IMR-90 (cell line): ENCODE data around the gene WIPF2. TPM values are rescaled to one million over a fixed set of nuclear protein-coding genes. Genes with fewer than 3 reads are reported as not detected.

Source experiments
- ATAC-seq: fragments of 200-7000 bp; cut with Tn5 transposase; 2 replicates; pipeline ENCODE4 v1.9.1; 2020; ENCODE audit warnings: low read depth, mild to moderate bottlenecking, moderate library complexity
- BruUV-seq: library from RNA; stranded (reverse); fragments of 400-500 nt; replicated peaks from 2 replicates; lab custom pipeline; 2021; lab: Mats Ljungman, UMichigan
- CTCF ChIA-PET: fragments of 300-600 bp; formaldehyde crosslinking; extraction: SDS; loops from one replicate; lab custom pipeline; 2021; ENCODE audit warnings: antibody characterized with exemption; lab: Yijun Ruan, JAX
- POLR2A ChIA-PET: fragments of 300-600 bp; sonication (Branson Sonifier 250); formaldehyde crosslinking; loops from one replicate; lab custom pipeline; 2022; ENCODE audit warnings: antibody characterized with exemption; ENCODE audit not compliant: unreplicated experiment; lab: Charles Lee
- DNase-seq: peaks from one replicate; pipeline ENCODE4 v3.0.0; 2013
- H2AFZ ChIP-seq: replicated peaks from 2 replicates; pipeline ENCODE3; 2013; ENCODE audit warnings: low read length, mild to moderate bottlenecking; ENCODE audit not compliant: poor library complexity
- H2AK5ac ChIP-seq: 2 replicates; pipeline ENCODE4 v1.6.1; 2013; ENCODE audit warnings: low read depth, low read length, inconsistent platforms
- H2AK9ac ChIP-seq: replicated peaks from 2 replicates; pipeline ENCODE3; 2013; ENCODE audit warnings: mild to moderate bottlenecking, low read depth, low read length, moderate library complexity; ENCODE audit not compliant: poor library complexity
- H2BK120ac ChIP-seq: 2 replicates; pipeline ENCODE4 v1.6.1; 2013; ENCODE audit warnings: low read depth, low read length, inconsistent platforms
- H2BK15ac ChIP-seq: 3 replicates; pipeline ENCODE4 v1.6.1; 2013; ENCODE audit warnings: low read depth, low read length, inconsistent platforms
- H2BK20ac ChIP-seq: 2 replicates; pipeline ENCODE4 v1.6.1; 2013; ENCODE audit warnings: low read depth, mild to moderate bottlenecking, inconsistent platforms, low read length, moderate library complexity
- H2BK5ac ChIP-seq: 2 replicates; pipeline ENCODE4 v1.6.1; 2013; ENCODE audit warnings: mild to moderate bottlenecking, low read depth, low read length, inconsistent platforms; ENCODE audit not compliant: poor library complexity, severe bottlenecking
- H3K14ac ChIP-seq: replicated peaks from 2 replicates; pipeline ENCODE4 v1.6.1; 2013; ENCODE audit warnings: low read depth, low read length, inconsistent platforms
- H3K18ac ChIP-seq: 2 replicates; pipeline ENCODE4 v1.6.1; 2013; ENCODE audit warnings: low read depth, low read length, control low read depth
- H3K23ac ChIP-seq: 2 replicates; pipeline ENCODE4 v1.6.1; 2013; ENCODE audit warnings: low read depth, low read length, inconsistent platforms
- H3K27ac ChIP-seq: 2 replicates; pipeline ENCODE4 v1.5.1; 2013; ENCODE audit warnings: mild to moderate bottlenecking, control low read depth, low read length; ENCODE audit not compliant: insufficient read depth
- H3K27me3 ChIP-seq: 2 replicates; pipeline ENCODE4 v1.6.1; 2013; ENCODE audit warnings: low read length; ENCODE audit not compliant: control insufficient read depth, insufficient read depth
- H3K36me3 ChIP-seq: 2 replicates; pipeline ENCODE4 v1.6.1; 2013; ENCODE audit warnings: low read length, mixed read lengths; ENCODE audit not compliant: control insufficient read depth, insufficient read depth
- H3K4ac ChIP-seq: 2 replicates; pipeline ENCODE4 v1.6.1; 2013; ENCODE audit warnings: low read depth, low read length, inconsistent platforms
- H3K4me1 ChIP-seq: 2 replicates; pipeline ENCODE4 v1.6.1; 2013; ENCODE audit warnings: low read length, mixed read lengths; ENCODE audit not compliant: control insufficient read depth, insufficient read depth
- H3K4me2 ChIP-seq: 2 replicates; pipeline ENCODE4 v1.6.1; 2013; ENCODE audit warnings: low read depth, mild to moderate bottlenecking, control low read depth, low read length, moderate library complexity
- H3K4me3 ChIP-seq: 2 replicates; pipeline ENCODE4 v1.5.1; 2013; ENCODE audit warnings: low read depth, mild to moderate bottlenecking, control low read depth, low read length, moderate library complexity; ENCODE audit not compliant: insufficient read depth
- H3K56ac ChIP-seq: 2 replicates; pipeline ENCODE4 v1.6.1; 2013; ENCODE audit warnings: low read length, inconsistent platforms; ENCODE audit not compliant: insufficient read depth; ENCODE audit errors: extremely low read depth
- H3K79me1 ChIP-seq, 2 experiments: 2 replicates each; pipeline ENCODE4 v1.6.1; 2013; ENCODE audit warnings: low read length in 2 of 2, inconsistent platforms in 1 of 2, low read depth in 1 of 2
- H3K9ac ChIP-seq: 2 replicates; pipeline ENCODE4 v1.6.1; 2013; ENCODE audit warnings: low read depth, low read length, control low read depth
- H3K9me1 ChIP-seq: 2 replicates; pipeline ENCODE4 v1.6.1; 2013; ENCODE audit warnings: low read length, inconsistent platforms; ENCODE audit not compliant: insufficient read depth
- H3K9me3 ChIP-seq: 2 replicates; pipeline ENCODE4 v1.6.1; 2013; ENCODE audit warnings: low read length; ENCODE audit not compliant: control insufficient read depth, insufficient read depth
- H4K20me1 ChIP-seq: 2 replicates; pipeline ENCODE4 v1.6.1; 2013; ENCODE audit warnings: low read length, inconsistent platforms; ENCODE audit not compliant: insufficient read depth
- H4K5ac ChIP-seq: 2 replicates; pipeline ENCODE4 v1.6.1; 2013; ENCODE audit warnings: mild to moderate bottlenecking, low read depth, low read length, control low read depth
- H4K8ac ChIP-seq, 2 experiments: 2 replicates each; pipeline ENCODE4 v1.6.1; 2013; ENCODE audit warnings: low read depth in 2 of 2, low read length in 2 of 2, control low read depth in 1 of 2, inconsistent platforms in 1 of 2
- H4K91ac ChIP-seq: 2 replicates; pipeline ENCODE4 v1.6.1; 2013; ENCODE audit warnings: low read depth, low read length, inconsistent platforms; ENCODE audit not compliant: insufficient read depth
- CHD1 ChIP-seq: IDR thresholded peaks from 2 replicates; pipeline ENCODE4 v1.6.1; 2012; ENCODE audit warnings: low read depth, low read length, improper control_type of control experiment
- FOS ChIP-seq: fragments of 150-350 bp; IDR thresholded peaks from 2 replicates; pipeline ENCODE4 v1.6.1; 2016; ENCODE audit warnings: low read depth, low read length
- MAZ ChIP-seq: IDR thresholded peaks from 2 replicates; pipeline ENCODE4 v1.6.1; 2012; ENCODE audit warnings: low read depth, mild to moderate bottlenecking, low read length, improper control_type of control experiment, moderate library complexity, borderline replicate concordance
- POLR2A ChIP-seq: IDR thresholded peaks from 2 replicates; pipeline ENCODE4 v1.6.1; 2012; ENCODE audit warnings: mild to moderate bottlenecking, low read depth, low read length
- RAD21 ChIP-seq: IDR thresholded peaks from 2 replicates; pipeline ENCODE4 v1.6.1; 2012; ENCODE audit warnings: low read length, improper control_type of control experiment
- RCOR1 ChIP-seq: IDR thresholded peaks from 2 replicates; pipeline ENCODE4 v1.6.1; 2012; ENCODE audit warnings: mild to moderate bottlenecking, low read length, improper control_type of control experiment; ENCODE audit not compliant: insufficient replicate concordance
- RFX5 ChIP-seq: IDR thresholded peaks from 2 replicates; pipeline ENCODE4 v1.8.0; 2012; ENCODE audit warnings: low read depth, mild to moderate bottlenecking, low read length, moderate library complexity
- WGBS, 2 experiments: methylation state at CpG; one replicate each; pipeline versions ENCODE4 v1.1.5 to v1.1.7; 2013; ENCODE audit warnings: missing lambda C conversion rate in 2 of 2; ENCODE audit not compliant: insufficient read length in 1 of 2; ENCODE audit errors: extremely low coverage in 2 of 2; 5-methylcytosine and 5-hydroxymethylcytosine counted together
- dilution Hi-C: fragments of 300-500 bp; cut with HindIII; formaldehyde crosslinking; loops from one replicate; pipeline ENCODE4 v1.14.3; 2018; ENCODE audit warnings: low sequenced_read_pairs; ENCODE audit not compliant: unreplicated experiment
- in situ Hi-C: fragments of 300-500 bp; cut with MboI; formaldehyde crosslinking; loops from 3 replicates; pipeline ENCODE4 v1.14.3; 2019; ENCODE audit warnings: low sequenced_read_pairs, inconsistent platforms, mixed read lengths
- intact Hi-C: fragments of 100-400 bp; cut with micrococcal nuclease; formaldehyde crosslinking; loops from 2 replicates; pipeline ENCODE4 v1.10.0; 2022
- polyA plus RNA-seq, 3 experiments: library from polyadenylated mRNA; depleted of rRNA; stranded (reverse); fragments of >200 nt; gene quantifications; 2 replicates each; pipeline ENCODE4 v1.2.3, GENCODE V29; 2012; ENCODE audit warnings: low replicate concordance in 1 of 3
- total RNA-seq: library from RNA; depleted of rRNA; stranded (reverse); fragments of >200 nt; gene quantifications from 2 replicates; pipeline ENCODE4 v1.2.3, GENCODE V29; 2012
- TF ChIP-seq, protein P1 (sequence below): fragments of 150-350 bp; IDR thresholded peaks from 2 replicates; pipeline ENCODE4 v1.6.1; 2016; ENCODE audit warnings: low read depth, mild to moderate bottlenecking, low read length, moderate library complexity, borderline replicate concordance

WIPF2 gene
- total and polyA plus RNA-seq, 2 of the 4 experiments (the other 2 are of a cell fraction): 2.0 to 8.9 TPM

GRCh38 chr17:40173091-40173777, 45.9 kb upstream of the WIPF2 start:
- Histone ChIP-seq H3K18ac (no peak overlapping the region), H2BK15ac (no peak overlapping the region), H3K9me1 (peaks cover 8% of the 10 kb centered on the region; the same call in 1 of the 2 replicates), H3K4ac (no peak overlapping the region), H3K4me1 (peaks cover 9% of the 10 kb centered on the region), H4K5ac (no peak overlapping the region), H3K9ac (no peak overlapping the region), H3K27me3 (no peaks in the 10 kb centered on the region), H3K9me3 (no peaks in the 10 kb centered on the region), H2AK5ac (no peak overlapping the region), H3K36me3 (peaks cover 51% of the 10 kb centered on the region), H2BK120ac (no peak overlapping the region), H3K4me2 (no peak overlapping the region), H3K23ac (no peak overlapping the region), H2AFZ (no peak overlapping the region), H3K79me1 (peaks cover 14 to 43% of the 10 kb centered on the region in 2 experiments), H2BK20ac (no peak overlapping the region), H3K27ac (no peak overlapping the region), H2AK9ac (no peak overlapping the region), H4K20me1 (peaks cover 14% of the 10 kb centered on the region), H3K4me3 (no peak overlapping the region), H3K14ac (no peak overlapping the region), H4K91ac (no peak overlapping the region), H3K56ac (no peak overlapping the region), H4K8ac (no peak overlapping the region), H2BK5ac (no peak overlapping the region)
- dilution Hi-C loops (no loop called here), in situ Hi-C loops (no loop called here), intact Hi-C loops (no loop called here)
- DNase-seq: no peak
- 80% methylated on average over 1 of the region's 4 CpGs; no CpG with 5 or more reads in 1 of the 2 experiments for WGBS, 2 experiments
- TF ChIP-seq POLR2A (no peak), RCOR1 (no peak), CHD1 (no peak), MAZ (no peak), FOS (no peak), RAD21 (no peak), RFX5 (no peak)
- TF ChIP-seq, protein P1, sequence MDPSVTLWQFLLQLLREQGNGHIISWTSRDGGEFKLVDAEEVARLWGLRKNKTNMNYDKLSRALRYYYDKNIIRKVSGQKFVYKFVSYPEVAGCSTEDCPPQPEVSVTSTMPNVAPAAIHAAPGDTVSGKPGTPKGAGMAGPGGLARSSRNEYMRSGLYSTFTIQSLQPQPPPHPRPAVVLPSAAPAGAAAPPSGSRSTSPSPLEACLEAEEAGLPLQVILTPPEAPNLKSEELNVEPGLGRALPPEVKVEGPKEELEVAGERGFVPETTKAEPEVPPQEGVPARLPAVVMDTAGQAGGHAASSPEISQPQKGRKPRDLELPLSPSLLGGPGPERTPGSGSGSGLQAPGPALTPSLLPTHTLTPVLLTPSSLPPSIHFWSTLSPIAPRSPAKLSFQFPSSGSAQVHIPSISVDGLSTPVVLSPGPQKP: no peak
- no peak for ATAC-seq
- POLR2A ChIA-PET: interaction anchor here (0.5 to 0.6 kb wide), 2 partner anchors 78 to 278 kb away, joined by 3 read pairs; no protein-coding TSS in a partner anchor
- BruUV-seq: no TSS peak
- CTCF ChIA-PET: interaction anchor here (1.4 kb wide), 1 partner anchor 60 kb away, joined by 5 read pairs; no protein-coding TSS in a partner anchor
